Body of pancreas (tissue), 2 donors: ENCODE data around the gene MGAT3. TPM values are rescaled to one million over a fixed set of nuclear protein-coding genes. Genes with fewer than 3 reads are reported as not detected.

ENCODE experiments used
- total RNA-seq, 2 donors: library from RNA; depleted of rRNA; stranded (reverse); fragments of >200 nt; gene quantifications; one replicate each; pipeline ENCODE4 v1.1.0, GENCODE V29; 2016

Gene MGAT3
- total RNA-seq, 2 donors from 2014 or later = 0.99 to 2.9 TPM

Other genes starting within 250 kb of the MGAT3 start
- gene PDGFB, start 212.0 kb upstream of the MGAT3 start, total RNA-seq = 10 to 100 TPM in 1 of 2 donors, 1 to 10 TPM in 1; 7.0 to 15.8 TPM
- gene RPL3, start 137.4 kb upstream of the MGAT3 start, total RNA-seq = 1,000 to 10,000 TPM; 1,625 to 1,893 TPM
- gene SYNGR1, start 107.0 kb upstream of the MGAT3 start, total RNA-seq = 10 to 100 TPM; 15.2 to 35.0 TPM
- 10 to 100 TPM; 14.0 to 17.8 TPM for gene TAB1, start 57.2 kb upstream of the MGAT3 start, total RNA-seq
- 10 to 100 TPM in 1 of 2 donors, 1 to 10 TPM in 1; 9.1 to 14.8 TPM for gene MIEF1, start 45.3 kb downstream of the MGAT3 start, total RNA-seq
- gene ATF4, start 63.5 kb downstream of the MGAT3 start, total RNA-seq = 100 to 1,000 TPM; 262 to 356 TPM
- 100 to 1,000 TPM in 1 of 2 donors, 10 to 100 TPM in 1; 87.2 to 141 TPM for gene RPS19BP1, start 75.7 kb downstream of the MGAT3 start, total RNA-seq
- under 1 TPM; 0.33 to 0.52 TPM for gene CACNA1I, start 113.7 kb downstream of the MGAT3 start, total RNA-seq